Measurements from ENCODE around the gene UST.
"Not testable (repeated sequence)": the region's sequence is repeated elsewhere in the genome, so short reads cannot be mapped to it uniquely, and the experiment has no call there.

The UST gene

DNA sequence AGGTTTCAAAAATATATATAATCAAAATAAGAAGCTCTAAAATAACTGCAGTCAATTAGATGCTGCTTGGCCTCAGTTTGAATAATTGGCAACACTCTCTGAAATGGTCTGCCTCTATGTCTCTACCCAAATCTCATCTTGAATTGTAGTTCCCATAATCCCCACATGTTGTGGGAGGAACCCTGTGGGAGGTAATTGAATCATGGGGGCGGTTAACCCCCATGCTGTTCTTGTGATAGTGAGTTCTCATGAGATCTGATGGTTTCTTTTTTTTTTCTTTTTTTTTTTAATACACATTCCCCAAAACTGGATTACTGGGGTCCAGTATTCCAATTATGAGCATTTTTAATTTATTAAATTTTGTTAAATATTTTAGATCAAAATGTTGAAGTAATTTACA lies 8.5 kb downstream of the UST start:
- not testable (repeated sequence) for H3K4me1 ChIP-seq (ENCODE audit: control insufficient read depth, insufficient read depth, low read length, poor library complexity, severe bottlenecking); H3K9me3 ChIP-seq (ENCODE audit: control insufficient read depth, low read length); H3K4me3 ChIP-seq (ENCODE audit: extremely low read depth, insufficient read depth, low read length, poor library complexity, severe bottlenecking); H3K36me3 ChIP-seq (ENCODE audit: control insufficient read depth, insufficient read depth, low read length); H3K27ac ChIP-seq (ENCODE audit: low read depth, low read length, severe bottlenecking)
- no CpG with 5 or more reads among the region's 1 CpG for WGBS, 2 experiments (ENCODE audit: insufficient coverage in 2 of 2)

DNA sequence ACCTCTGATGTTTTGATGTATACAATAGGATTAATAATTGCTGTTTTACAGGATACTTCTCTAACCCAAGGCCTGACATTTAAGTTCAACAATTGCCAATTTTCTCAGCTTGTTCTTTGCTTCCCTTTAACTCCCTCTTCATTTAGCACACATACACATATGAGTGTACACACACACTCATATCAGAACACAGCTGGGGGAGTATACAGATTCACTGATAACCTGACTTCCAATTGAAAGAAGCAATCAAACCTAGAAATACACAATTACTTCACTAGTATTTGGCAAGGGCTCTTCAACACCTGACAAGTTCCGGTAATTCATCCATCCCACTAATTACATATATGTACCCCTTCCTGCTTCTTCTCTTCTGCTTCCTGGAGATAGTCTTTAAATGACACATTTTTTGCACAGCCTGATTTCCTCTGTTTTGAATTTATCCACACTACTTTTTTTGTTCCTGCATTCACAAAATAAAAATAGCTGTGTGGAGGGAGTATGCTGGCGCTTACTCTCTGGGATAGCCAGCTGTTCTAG lies 11.2 kb downstream of the UST start:
- H3K4me1 ChIP-seq (ENCODE audit: control insufficient read depth, insufficient read depth, low read length, poor library complexity, severe bottlenecking) = peaks cover 15% of the 10 kb centered on the region
- H3K27ac ChIP-seq (ENCODE audit: low read depth, low read length, severe bottlenecking) = no peak overlapping the region
- no peak overlapping the region for H3K4me3 ChIP-seq (ENCODE audit: extremely low read depth, insufficient read depth, low read length, poor library complexity, severe bottlenecking)
- H3K9me3 ChIP-seq (ENCODE audit: control insufficient read depth, low read length) = no peaks in the 10 kb centered on the region
- 45 to 53% methylated on average over 1 of the region's 2 CpGs for WGBS, 2 experiments (ENCODE audit: insufficient coverage in 2 of 2)
- H3K36me3 ChIP-seq (ENCODE audit: control insufficient read depth, insufficient read depth, low read length) = no peaks in the 10 kb centered on the region

DNA sequence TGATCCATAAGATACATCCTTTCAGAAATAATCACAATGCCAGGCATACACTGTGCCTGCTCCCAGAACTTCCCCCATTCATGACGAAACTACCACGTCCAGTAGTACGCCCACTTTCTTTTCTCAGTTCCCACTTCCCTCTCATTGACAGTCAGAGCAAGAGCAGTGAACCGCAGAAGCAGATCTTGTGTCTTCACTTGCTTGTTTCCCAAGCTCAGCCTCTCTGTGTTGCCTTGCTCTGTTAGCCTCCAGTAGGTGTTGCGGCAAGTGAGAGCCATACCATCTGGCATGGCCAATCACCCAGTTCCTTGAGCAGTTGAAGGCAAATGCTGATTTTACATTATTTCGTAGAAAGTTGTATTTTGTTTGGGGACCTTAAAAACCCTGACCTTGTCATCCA lies 11.7 kb downstream of the UST start:
- no peak overlapping the region for H3K27ac ChIP-seq (ENCODE audit: low read depth, low read length, severe bottlenecking)
- H3K36me3 ChIP-seq (ENCODE audit: control insufficient read depth, insufficient read depth, low read length) = no peaks in the 10 kb centered on the region
- 84 to 99% methylated on average over 5 to 6 of the region's 6 CpGs for WGBS, 2 experiments (ENCODE audit: insufficient coverage in 2 of 2)
- peaks cover 15% of the 10 kb centered on the region for H3K4me1 ChIP-seq (ENCODE audit: control insufficient read depth, insufficient read depth, low read length, poor library complexity, severe bottlenecking)
- H3K9me3 ChIP-seq (ENCODE audit: control insufficient read depth, low read length) = no peaks in the 10 kb centered on the region
- no peak overlapping the region for H3K4me3 ChIP-seq (ENCODE audit: extremely low read depth, insufficient read depth, low read length, poor library complexity, severe bottlenecking)

DNA sequence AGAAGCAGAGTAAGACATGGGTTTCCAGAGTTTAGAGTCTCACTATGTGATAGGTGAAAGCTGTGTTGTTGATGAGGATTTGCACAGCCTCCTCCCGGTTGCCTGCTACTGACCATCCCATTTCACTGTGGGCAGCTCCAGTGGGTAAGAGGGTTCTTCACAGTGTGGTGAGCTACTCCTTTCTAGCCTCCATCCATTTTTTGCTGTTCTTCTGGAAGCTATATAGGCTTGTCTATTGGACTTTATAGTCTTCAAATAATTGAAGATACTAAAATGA lies 13.4 kb downstream of the UST start:
- no CpG with 5 or more reads among the region's 1 CpG for WGBS, 2 experiments (ENCODE audit: insufficient coverage in 2 of 2)
- Histone ChIP-seq H3K36me3 (ENCODE audit: control insufficient read depth, insufficient read depth, low read length) (no peaks in the 10 kb centered on the region), H3K4me3 (ENCODE audit: extremely low read depth, insufficient read depth, low read length, poor library complexity, severe bottlenecking) (no peak overlapping the region), H3K27ac (ENCODE audit: low read depth, low read length, severe bottlenecking) (peak overlapping the region; percentile 69), H3K4me1 (ENCODE audit: control insufficient read depth, insufficient read depth, low read length, poor library complexity, severe bottlenecking) (peaks cover 15% of the 10 kb centered on the region), H3K9me3 (ENCODE audit: control insufficient read depth, low read length) (no peaks in the 10 kb centered on the region)

DNA sequence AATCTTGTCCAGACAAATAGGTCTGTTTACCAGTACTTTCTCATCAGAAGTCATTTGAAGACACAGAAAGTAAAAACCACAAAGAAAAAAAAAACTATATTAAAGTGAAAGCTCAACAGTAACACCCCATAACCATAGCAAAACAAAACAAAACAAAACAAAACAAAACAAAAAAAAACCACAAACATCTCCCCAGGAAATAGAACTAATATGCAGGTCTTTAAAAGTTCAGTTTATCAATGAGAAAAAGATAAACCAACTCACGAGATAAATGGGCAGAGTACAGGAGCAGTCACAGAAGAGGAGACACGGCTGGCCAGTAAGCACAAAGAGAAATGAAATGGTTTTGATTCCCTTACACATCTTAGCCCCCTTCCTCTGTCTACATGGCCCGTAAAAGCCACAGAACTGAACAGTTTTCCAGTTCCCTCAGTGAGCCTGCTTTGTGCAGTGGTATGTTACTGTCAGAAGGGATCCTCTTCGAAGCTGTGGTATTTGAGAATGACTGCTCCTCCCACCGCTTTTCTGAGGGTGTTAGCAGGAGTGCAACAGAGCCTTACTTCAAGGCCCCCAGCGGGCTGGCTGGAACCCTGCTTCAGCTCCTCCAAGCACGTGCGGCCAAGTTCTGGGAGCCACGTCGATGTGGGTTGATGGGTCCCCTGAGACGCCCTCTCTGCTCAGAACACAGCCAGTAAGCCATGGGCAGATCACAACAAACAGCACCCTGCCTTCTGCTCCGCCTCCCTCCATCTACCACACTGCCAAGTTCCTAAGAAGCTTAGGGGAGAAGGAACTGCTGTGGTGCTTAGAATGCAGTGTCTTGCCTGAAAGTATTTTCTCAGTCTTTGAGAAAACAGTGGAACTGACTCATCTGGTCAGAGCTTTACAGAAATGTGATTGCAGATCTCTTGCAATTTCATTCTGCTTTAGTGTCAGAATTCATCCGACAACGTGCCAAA lies 14.0 kb downstream of the UST start:
- WGBS, 2 experiments (ENCODE audit: insufficient coverage in 2 of 2) = 31 to 43% methylated on average over 4 to 9 of the region's 14 CpGs
- Histone ChIP-seq H3K36me3 (ENCODE audit: control insufficient read depth, insufficient read depth, low read length) (no peaks in the 10 kb centered on the region), H3K4me3 (ENCODE audit: extremely low read depth, insufficient read depth, low read length, poor library complexity, severe bottlenecking) (no peak overlapping the region), H3K4me1 (ENCODE audit: control insufficient read depth, insufficient read depth, low read length, poor library complexity, severe bottlenecking) (peaks cover 15% of the 10 kb centered on the region), H3K27ac (ENCODE audit: low read depth, low read length, severe bottlenecking) (peak overlapping the region; percentile 69), H3K9me3 (ENCODE audit: control insufficient read depth, low read length) (no peaks in the 10 kb centered on the region)

DNA sequence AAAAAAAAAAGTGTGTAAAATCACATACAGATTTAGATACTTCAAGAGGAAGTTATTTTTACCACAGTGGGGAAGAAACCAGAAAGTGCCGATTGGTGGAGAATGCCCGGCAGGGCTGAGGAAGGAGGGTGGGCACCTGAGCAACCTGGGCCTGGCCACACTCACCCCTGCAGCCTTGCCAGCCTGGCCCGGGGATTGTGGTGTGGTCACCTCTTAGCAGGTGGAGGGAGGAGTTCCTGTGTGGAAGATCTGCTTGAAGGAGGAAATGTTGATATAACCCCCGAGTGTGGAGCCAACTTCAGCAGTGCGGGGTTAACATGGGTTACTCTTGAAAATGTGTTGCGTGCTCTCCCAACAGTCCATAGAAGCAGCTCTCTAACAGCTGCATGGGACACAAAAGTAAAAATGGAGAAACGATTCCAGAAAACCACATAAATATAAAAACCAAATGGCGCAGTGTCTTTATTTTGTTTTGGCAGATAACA lies 14.7 kb downstream of the UST start:
- WGBS, 2 experiments (ENCODE audit: insufficient coverage in 2 of 2) = 61 to 70% methylated on average over 4 to 5 of the region's 8 CpGs
- Histone ChIP-seq H3K9me3 (ENCODE audit: control insufficient read depth, low read length) (no peaks in the 10 kb centered on the region), H3K27ac (ENCODE audit: low read depth, low read length, severe bottlenecking) (peak overlapping the region; percentile 69), H3K36me3 (ENCODE audit: control insufficient read depth, insufficient read depth, low read length) (no peaks in the 10 kb centered on the region), H3K4me1 (ENCODE audit: control insufficient read depth, insufficient read depth, low read length, poor library complexity, severe bottlenecking) (peaks cover 15% of the 10 kb centered on the region), H3K4me3 (ENCODE audit: extremely low read depth, insufficient read depth, low read length, poor library complexity, severe bottlenecking) (no peak overlapping the region)

DNA sequence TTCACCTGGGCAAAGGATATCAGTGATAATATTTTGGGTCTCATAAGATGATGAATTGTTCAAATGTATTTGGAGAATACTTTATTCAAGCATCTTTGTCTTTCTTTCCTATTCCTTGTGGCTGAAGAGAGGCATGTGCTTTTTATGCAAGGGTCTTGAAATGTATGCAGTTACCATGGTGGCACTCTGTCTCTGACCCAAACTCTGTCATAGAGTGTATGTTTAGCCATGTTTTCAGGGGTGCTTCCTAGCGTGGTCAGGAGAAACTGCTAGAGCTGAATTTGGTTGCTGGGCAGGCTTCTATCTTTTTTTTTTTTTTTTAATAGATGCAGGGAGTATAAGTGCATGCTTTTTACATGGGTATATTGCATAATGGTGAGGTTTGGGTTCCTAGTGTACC lies 15.4 kb downstream of the UST start:
- Histone ChIP-seq H3K4me1 (ENCODE audit: control insufficient read depth, insufficient read depth, low read length, poor library complexity, severe bottlenecking) (peaks cover 15% of the 10 kb centered on the region), H3K9me3 (ENCODE audit: control insufficient read depth, low read length) (no peaks in the 10 kb centered on the region), H3K4me3 (ENCODE audit: extremely low read depth, insufficient read depth, low read length, poor library complexity, severe bottlenecking) (no peak overlapping the region), H3K36me3 (ENCODE audit: control insufficient read depth, insufficient read depth, low read length) (no peaks in the 10 kb centered on the region), H3K27ac (ENCODE audit: low read depth, low read length, severe bottlenecking) (no peak overlapping the region)
- 100% methylated on average over 1 of the region's 1 CpG for WGBS, 2 experiments (ENCODE audit: insufficient coverage in 2 of 2)

DNA sequence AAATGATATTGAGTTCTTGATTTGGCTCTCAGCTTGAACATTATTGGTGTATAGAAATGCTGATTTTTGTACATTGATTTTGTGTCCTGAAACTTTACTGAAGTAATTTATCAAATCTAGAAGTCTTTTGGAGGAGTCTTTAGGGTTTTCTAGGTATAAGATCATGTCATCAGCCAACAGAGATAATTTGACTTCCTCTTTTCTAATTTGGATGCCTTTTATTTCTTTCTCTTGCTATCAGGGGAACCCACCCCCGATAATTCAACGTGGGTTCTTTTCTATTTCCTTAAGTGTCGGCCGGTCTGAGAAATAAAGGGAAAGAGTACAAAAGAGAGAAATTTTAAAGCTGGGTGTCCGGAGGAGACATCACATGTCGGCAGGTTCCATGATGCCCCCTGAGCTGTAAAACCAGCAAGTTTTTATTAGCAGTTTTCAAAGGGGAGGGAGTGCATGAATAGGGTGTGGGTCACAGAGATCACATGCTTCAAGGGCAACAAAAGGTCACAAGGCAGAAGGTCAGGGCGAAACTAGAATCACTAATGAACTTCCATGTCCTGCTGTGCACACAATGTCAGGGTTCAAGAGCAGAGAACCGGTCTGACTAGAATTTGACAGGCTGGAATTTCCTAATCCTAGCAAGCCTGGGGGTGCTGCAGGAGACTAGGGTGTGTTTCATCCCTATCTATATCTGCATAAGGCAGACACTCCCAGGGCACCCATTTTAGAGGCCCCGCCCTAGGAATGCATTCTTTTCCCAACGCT lies 17.6 kb downstream of the UST start:
- H3K4me3 ChIP-seq (ENCODE audit: extremely low read depth, insufficient read depth, low read length, poor library complexity, severe bottlenecking); H3K9me3 ChIP-seq (ENCODE audit: control insufficient read depth, low read length); H3K36me3 ChIP-seq (ENCODE audit: control insufficient read depth, insufficient read depth, low read length); H3K27ac ChIP-seq (ENCODE audit: low read depth, low read length, severe bottlenecking): not testable (repeated sequence)
- WGBS, 2 experiments (ENCODE audit: insufficient coverage in 2 of 2) = 83 to 86% methylated on average over 7 of the region's 10 CpGs
- H3K4me1 ChIP-seq (ENCODE audit: control insufficient read depth, insufficient read depth, low read length, poor library complexity, severe bottlenecking) = peaks cover 15% of the 10 kb centered on the region

DNA sequence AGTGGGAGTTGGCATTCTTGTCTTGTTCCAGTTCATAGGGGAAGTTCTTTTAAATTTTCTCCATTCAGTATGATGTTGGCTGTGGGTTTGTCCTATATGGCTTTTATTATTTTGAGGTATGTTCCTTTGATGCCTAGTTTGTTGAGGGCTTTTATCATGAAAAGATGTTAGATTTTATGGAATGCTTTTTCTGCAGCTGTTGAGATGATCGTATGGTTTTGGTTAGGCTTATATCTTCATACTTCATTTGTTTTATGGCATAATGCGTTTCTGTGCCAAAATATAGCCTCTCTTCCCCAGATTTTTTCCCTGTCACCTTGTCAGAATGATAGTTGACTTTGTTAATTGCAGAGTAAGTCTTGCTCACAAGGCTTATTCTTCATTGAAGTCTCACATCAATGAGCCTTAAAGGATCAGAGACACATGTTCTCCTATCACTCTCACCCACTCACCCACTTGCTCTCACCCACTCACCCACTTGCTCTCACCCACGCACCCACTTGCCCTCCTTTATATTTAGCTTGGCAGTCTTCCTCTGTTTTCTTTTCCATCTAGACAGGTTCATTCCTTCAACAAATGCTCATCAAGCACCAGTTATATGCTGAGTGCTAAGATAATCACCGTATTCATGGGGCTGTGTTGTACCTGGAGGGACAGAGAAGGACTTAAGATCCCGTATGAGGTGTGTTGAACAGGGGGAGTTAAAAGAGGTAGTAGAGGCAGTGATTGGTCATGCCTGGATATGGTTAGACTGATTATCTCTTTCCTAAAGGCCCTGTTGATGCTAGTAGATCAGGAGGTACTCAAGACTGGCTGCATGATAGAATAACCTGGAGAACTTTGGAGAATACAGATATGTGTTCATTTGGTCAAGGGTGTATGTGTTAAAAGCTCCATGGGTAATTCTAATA lies 19.3 kb downstream of the UST start:
- Histone ChIP-seq H3K27ac (ENCODE audit: low read depth, low read length, severe bottlenecking) (no peak overlapping the region), H3K36me3 (ENCODE audit: control insufficient read depth, insufficient read depth, low read length) (no peaks in the 10 kb centered on the region), H3K9me3 (ENCODE audit: control insufficient read depth, low read length) (no peaks in the 10 kb centered on the region), H3K4me1 (ENCODE audit: control insufficient read depth, insufficient read depth, low read length, poor library complexity, severe bottlenecking) (peaks cover 6% of the 10 kb centered on the region), H3K4me3 (ENCODE audit: extremely low read depth, insufficient read depth, low read length, poor library complexity, severe bottlenecking) (no peak overlapping the region)
- 90 to 93% methylated on average over 3 of the region's 5 CpGs for WGBS, 2 experiments (ENCODE audit: insufficient coverage in 2 of 2)

DNA sequence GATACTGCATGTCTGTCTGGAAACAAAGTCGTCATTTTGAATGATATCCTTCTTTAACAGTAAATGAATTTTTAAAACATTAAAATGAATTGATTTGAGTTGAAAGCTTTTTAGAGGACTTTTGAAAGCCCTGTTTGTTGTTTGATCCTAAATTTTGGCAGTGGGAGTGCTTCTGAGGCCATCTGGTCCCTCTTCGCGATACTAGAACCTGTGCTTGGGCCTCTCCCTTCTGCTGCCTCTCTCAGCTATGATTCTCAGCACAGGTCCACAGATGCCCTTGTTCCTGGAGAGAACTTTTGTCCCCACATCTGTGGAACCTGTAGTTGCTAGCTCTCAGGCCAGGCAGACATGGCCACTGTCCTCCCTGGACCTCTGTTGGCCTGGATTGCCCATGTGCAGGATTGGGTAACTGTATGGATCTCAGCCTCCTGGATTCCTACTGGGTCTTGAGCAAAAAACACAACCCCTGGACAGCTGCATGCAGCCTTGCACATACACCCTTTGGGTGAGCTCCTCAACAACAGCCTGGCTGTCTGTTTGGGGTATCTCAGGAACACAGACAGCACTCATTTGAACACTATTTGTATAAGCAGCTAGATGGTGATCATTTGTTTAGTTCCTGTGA lies 21.9 kb downstream of the UST start:
- H3K4me3 ChIP-seq (ENCODE audit: extremely low read depth, insufficient read depth, low read length, poor library complexity, severe bottlenecking) = no peak overlapping the region
- no peaks in the 10 kb centered on the region for H3K36me3 ChIP-seq (ENCODE audit: control insufficient read depth, insufficient read depth, low read length)
- H3K4me1 ChIP-seq (ENCODE audit: control insufficient read depth, insufficient read depth, low read length, poor library complexity, severe bottlenecking) = no peaks in the 10 kb centered on the region
- no peaks in the 10 kb centered on the region for H3K9me3 ChIP-seq (ENCODE audit: control insufficient read depth, low read length)
- 82 to 100% methylated on average over 2 of the region's 3 CpGs for WGBS, 2 experiments (ENCODE audit: insufficient coverage in 2 of 2)
- H3K27ac ChIP-seq (ENCODE audit: low read depth, low read length, severe bottlenecking) = no peak overlapping the region
